ENCODE measurements around the gene NPAS1.

Gene NPAS1

GRCh38 chr19:47089767-47090350, 70.2 kb downstream of the NPAS1 start:
- DNase-seq, result no peak

GRCh38 chr19:47093254-47093653, 73.6 kb downstream of the NPAS1 start:
- DNase-seq, result no peak

GRCh38 chr19:47093841-47094240, 74.2 kb downstream of the NPAS1 start:
- no peak for DNase-seq

- no peak for DNase-seq
Observed at GRCh38 chr19:47094557-47095475, 75.2 kb downstream of the NPAS1 start.
